Stimulated activated CD4-positive, alpha-beta T cell treated with anti-CD3 and anti-CD28 coated beads, Interleukin-4, amount 100 ng/mL, for 1 hour (primary cell): ENCODE measurements around the gene YTHDF1.

Experiments
- DNase-seq: peaks from one replicate; pipeline ENCODE4 v3.0.0-alpha.2; 2020

The YTHDF1 gene

GRCh38 chr20:63204362-63204761 is 11.6 kb downstream of the YTHDF1 start:
- no peak for DNase-seq

- no peak for DNase-seq
Observed at GRCh38 chr20:63202811-63203526, 13.0 kb downstream of the YTHDF1 start.

- no peak for DNase-seq
Observed at GRCh38 chr20:63202021-63202420, 13.9 kb downstream of the YTHDF1 start.

GRCh38 chr20:63198606-63199005 is 17.3 kb downstream of the YTHDF1 start:
- DNase-seq = no peak

- DNase-seq = no peak
Observed at GRCh38 chr20:63196768-63197470, 19.0 kb downstream of the YTHDF1 start.

GRCh38 chr20:63194797-63195173 is 21.1 kb downstream of the YTHDF1 start:
- DNase-seq = no peak

GRCh38 chr20:63194007-63194796 is 21.7 kb downstream of the YTHDF1 start:
- DNase-seq = no peak

- DNase-seq = no peak
Observed at GRCh38 chr20:63192721-63193120, 23.2 kb downstream of the YTHDF1 start.

GRCh38 chr20:63191400-63191799 is 24.5 kb downstream of the YTHDF1 start:
- DNase-seq = no peak

- no peak for DNase-seq
Observed at GRCh38 chr20:63190828-63191227, 25.1 kb downstream of the YTHDF1 start.

GRCh38 chr20:63189846-63190559 is 25.9 kb downstream of the YTHDF1 start:
- no peak for DNase-seq

- no peak for DNase-seq
Observed at GRCh38 chr20:63189322-63189642, 26.6 kb downstream of the YTHDF1 start.

GRCh38 chr20:63188641-63189321 is 27.1 kb downstream of the YTHDF1 start:
- no peak for DNase-seq

- no peak for DNase-seq
Observed at GRCh38 chr20:63188159-63188442, 27.8 kb downstream of the YTHDF1 start.

GRCh38 chr20:63187338-63188158 is 28.4 kb downstream of the YTHDF1 start:
- DNase-seq = no peak

- no peak for DNase-seq
Observed at GRCh38 chr20:63186528-63187316, 29.2 kb downstream of the YTHDF1 start.

GRCh38 chr20:63186084-63186483 is 29.8 kb downstream of the YTHDF1 start:
- no peak for DNase-seq

- DNase-seq = no peak
Observed at GRCh38 chr20:63185215-63185796, 30.6 kb downstream of the YTHDF1 start.

GRCh38 chr20:63183422-63184146 is 32.3 kb downstream of the YTHDF1 start:
- DNase-seq = peak; percentile 52

- DNase-seq = no peak
Observed at GRCh38 chr20:63182946-63183415, 33.0 kb downstream of the YTHDF1 start.
